AG08395 (cell line): Measurements from ENCODE around the gene ANKRD12.
"Not testable (repeated sequence)": the region's sequence is repeated elsewhere in the genome, so short reads cannot be mapped to it uniquely, and the experiment has no call there.

Source experiments
- DNase-seq: peaks from one replicate; pipeline ENCODE4 v3.0.0; 2012; ENCODE audit warnings: mixed read lengths, low spot score

Gene ANKRD12

GRCh38 chr18:9233771-9234440, 97.3 kb downstream of the ANKRD12 start:
- no peak for DNase-seq

GRCh38 chr18:9234528-9234927, 97.9 kb downstream of the ANKRD12 start:
- DNase-seq = no peak

GRCh38 chr18:9237981-9238380, 101.4 kb downstream of the ANKRD12 start:
- no peak for DNase-seq

- DNase-seq = no peak
These were observed 103.1 kb downstream of the ANKRD12 start for GRCh38 chr18:9239720-9240119.

GRCh38 chr18:9240270-9240669, 103.7 kb downstream of the ANKRD12 start:
- no peak for DNase-seq

GRCh38 chr18:9243029-9243428, 106.4 kb downstream of the ANKRD12 start:
- DNase-seq = no peak

GRCh38 chr18:9244376-9244775, 107.8 kb downstream of the ANKRD12 start:
- no peak for DNase-seq

GRCh38 chr18:9248661-9249060, 112.1 kb downstream of the ANKRD12 start:
- DNase-seq = no peak

GRCh38 chr18:9249254-9249653, 112.7 kb downstream of the ANKRD12 start:
- no peak for DNase-seq

GRCh38 chr18:9259173-9259572, 122.6 kb downstream of the ANKRD12 start:
- DNase-seq = no peak

GRCh38 chr18:9260388-9261380, 124.1 kb downstream of the ANKRD12 start:
- DNase-seq = no peak

GRCh38 chr18:9263264-9263663, 126.7 kb downstream of the ANKRD12 start:
- DNase-seq = no peak

GRCh38 chr18:9264797-9265196, 128.2 kb downstream of the ANKRD12 start:
- not testable (repeated sequence) for DNase-seq

- DNase-seq = no peak
These were observed 136.6 kb downstream of the ANKRD12 start for GRCh38 chr18:9273221-9273620.

GRCh38 chr18:9275890-9276289, 139.3 kb downstream of the ANKRD12 start:
- no peak for DNase-seq

- no peak for DNase-seq
These were observed 141.4 kb downstream of the ANKRD12 start for GRCh38 chr18:9278028-9278427.

GRCh38 chr18:9280849-9281248, 144.3 kb downstream of the ANKRD12 start:
- no peak for DNase-seq

GRCh38 chr18:9281780-9282179, 145.2 kb downstream of the ANKRD12 start:
- no peak for DNase-seq

- no peak for DNase-seq
These were observed 147.2 kb downstream of the ANKRD12 start for GRCh38 chr18:9283791-9284190.

GRCh38 chr18:9285604-9286003, 149.0 kb downstream of the ANKRD12 start:
- DNase-seq = no peak

- no peak for DNase-seq
These were observed 150.5 kb downstream of the ANKRD12 start for GRCh38 chr18:9287036-9287435.

- no peak for DNase-seq
These were observed 153.1 kb downstream of the ANKRD12 start for GRCh38 chr18:9289698-9290097.

- DNase-seq = peak; percentile 7
These were observed 153.6 kb downstream of the ANKRD12 start for GRCh38 chr18:9290156-9290555.
